HepG2 (cell line): ENCODE data around the gene FBXL13. TPM values are rescaled to one million over a fixed set of nuclear protein-coding genes. Genes with fewer than 3 reads are reported as not detected.

Experiments
- ATAC-seq: fragments of 200-7000 bp; cut with Tn5 transposase; 3 replicates; pipeline ENCODE4 v1.9.1; 2020; ENCODE audit warnings: mild to moderate bottlenecking, moderate library complexity
- BruUV-seq: library from RNA; stranded (reverse); fragments of 400-500 nt; replicated peaks from 2 replicates; lab custom pipeline; 2021; lab: Mats Ljungman, UMichigan
- CTCF ChIA-PET: fragments of 300-600 bp; formaldehyde crosslinking; extraction: SDS; loops from one replicate; lab custom pipeline; 2021; ENCODE audit warnings: low total read pairs, inconsistent platforms, low intra/inter-chr PET ratio; lab: Yijun Ruan, JAX
- POLR2A ChIA-PET: fragments of 350-600 bp; sonication (Branson Sonifier 250); formaldehyde crosslinking; loops from one replicate; lab custom pipeline; 2020; ENCODE audit warnings: antibody characterized with exemption, inconsistent platforms; lab: Yijun Ruan, JAX
- DNase-seq: peaks from one replicate; pipeline ENCODE4 v3.0.0-alpha.2; 2015; ENCODE audit warnings: low spot score
- FAIRE-seq: peaks from 3 replicates; lab custom pipeline; 2011; peaks lifted over from hg19 to GRCh38; lab: Jason Lieb, UNC
- H2AFZ ChIP-seq: one replicate; pipeline ENCODE4 v1.6.1; 2011; ENCODE audit warnings: low read length, inconsistent platforms
- H3K27ac ChIP-seq: fragments of 300-600 bp; 3 replicates; pipeline ENCODE4 v1.8.0; 2011; ENCODE audit warnings: mixed run types, mild to moderate bottlenecking, mixed read lengths, low read length, inconsistent platforms; ENCODE audit not compliant: insufficient read depth; ENCODE audit errors: extremely low read length
- H3K27me3 ChIP-seq, 2 experiments: fragments of 200-600 bp in 1 of 2; 2 replicates in 1 of 2; 3 replicates in 1 of 2; pipeline versions ENCODE4 v1.6.0 to v1.8.0; 2011; ENCODE audit warnings: low read length in 2 of 2, mild to moderate bottlenecking in 2 of 2, moderate library complexity in 2 of 2, inconsistent platforms in 1 of 2; ENCODE audit not compliant: insufficient read depth in 2 of 2, control insufficient read depth in 1 of 2
- H3K36me3 ChIP-seq, 2 experiments: fragments of 200-600 bp in 1 of 2; replicated peaks in 1 of 2; 2 replicates in 1 of 2; 3 replicates in 1 of 2; pipeline versions ENCODE4 v1.5.1 to v1.8.0; 2011; ENCODE audit warnings: low read length in 2 of 2, inconsistent platforms in 1 of 2; ENCODE audit not compliant: insufficient read depth in 2 of 2, control insufficient read depth in 1 of 2
- H3K4me1 ChIP-seq: 2 replicates; pipeline ENCODE4 v1.5.1; 2012; ENCODE audit warnings: low read length, inconsistent platforms; ENCODE audit not compliant: insufficient read depth
- H3K4me2 ChIP-seq: 2 replicates; pipeline ENCODE4 v1.6.0; 2011; ENCODE audit warnings: low read depth, low read length, inconsistent platforms
- H3K4me3 ChIP-seq, 3 experiments: fragments of 200-600 bp in 1 of 3; sonication (generic), shearing (Covaris generic) in 1 of 3; replicated peaks in 1 of 3; 2 replicates each; pipeline ENCODE4 v1.5.1; 2011 to 2016; ENCODE audit warnings: low read length in 3 of 3, inconsistent platforms in 2 of 3, low read depth in 2 of 3, mild to moderate bottlenecking in 2 of 3, control low read depth in 1 of 3, mixed read lengths in 1 of 3; ENCODE audit not compliant: insufficient read depth in 1 of 3
- H3K79me2 ChIP-seq: one replicate; pipeline ENCODE4 v1.6.1; 2011; ENCODE audit warnings: low read length, inconsistent platforms; ENCODE audit not compliant: insufficient read depth
- H3K9ac ChIP-seq: 2 replicates; pipeline ENCODE4 v1.6.0; 2011; ENCODE audit warnings: mild to moderate bottlenecking, low read depth, low read length, inconsistent platforms; ENCODE audit not compliant: insufficient read depth
- H3K9me3 ChIP-seq: 2 replicates; pipeline ENCODE4 v1.5.1; 2012; ENCODE audit warnings: mild to moderate bottlenecking, low read length
- H4K20me1 ChIP-seq: 2 replicates; pipeline ENCODE4 v1.6.0; 2011; ENCODE audit warnings: inconsistent platforms, mild to moderate bottlenecking, low read length, moderate library complexity; ENCODE audit not compliant: insufficient read depth
- ZBTB40 ChIP-seq, 2 experiments: fragments of 450-650 bp in 1 of 2; sonication (generic) in 1 of 2; formaldehyde crosslinking in 1 of 2; IDR thresholded peaks; 2 replicates each; pipeline versions ENCODE4 v1.6.1 to v1.8.0; 2016 to 2022; ENCODE audit warnings: antibody characterized with exemption in 1 of 2, mild to moderate bottlenecking in 1 of 2, missing genetic modification reagents in 1 of 2
- WGBS: methylation state at CpG from one replicate; pipeline ENCODE4 v1.1.6; 2017; ENCODE audit warnings: low lambda C conversion rate; 5-methylcytosine and 5-hydroxymethylcytosine counted together
- in situ Hi-C: cut with HindIII; loops from 2 replicates; pipeline ENCODE4 v1.10.0; 2017; ENCODE audit warnings: low pct_unique_long_range_greater_than_20kb; ENCODE audit not compliant: extremely low pct_ligation_motif_present
- intact Hi-C: fragments of 100-400 bp; cut with micrococcal nuclease; formaldehyde crosslinking; loops from one replicate; pipeline ENCODE4 v1.10.0; 2022; ENCODE audit not compliant: unreplicated experiment
- polyA plus RNA-seq, 8 experiments: library from polyadenylated mRNA; depleted of rRNA in 3 of 8; stranded (reverse) in 7 of 8; unstranded in 1 of 8; fragments of >200 nt; fragmentation: Illumina TruSeq in 4 of 8; extraction: Trizol in 4 of 8; gene quantifications; 2 replicates each; pipeline versions ENCODE4 v1.2.1 to v1.2.3, GENCODE V29; 2011 to 2016; ENCODE audit warnings: low read depth in 4 of 8, missing spikeins in 1 of 8, mixed read lengths in 1 of 8; ENCODE audit not compliant: insufficient read depth in 1 of 8
- total RNA-seq, 5 experiments: library from RNA; depleted of rRNA; stranded (reverse); fragments of >200 nt; fragmentation: Illumina TruSeq; extraction: Trizol; gene quantifications; 2 replicates each; pipeline ENCODE4 v1.2.3, GENCODE V29; 2016; ENCODE audit warnings: low read depth in 1 of 5
- TF ChIP-seq, protein P1 (sequence below): sonication (generic); formaldehyde crosslinking; IDR thresholded peaks from 2 replicates; pipeline ENCODE4 v1.5.1; 2020; ENCODE audit warnings: missing genetic modification reagents, mild to moderate bottlenecking, borderline replicate concordance

The FBXL13 gene
- total and polyA plus RNA-seq, 2 of the 13 experiments (the other 11 are each of a cell fraction or from before 2014, with no cell fraction given) = 0.24 to 0.77 TPM

- TF ChIP-seq ZBTB40 (IDR thresholded peaks at IDR 0.05) (no peak), ZBTB40 (CRISPR knock-in tag; IDR thresholded peaks at IDR 0.05) (no peak)
These were observed 130.4 kb downstream of the FBXL13 start (continued) for GRCh38 chr7:102944241-102944640.

GRCh38 chr7:102943423-102944169 is 131.0 kb downstream of the FBXL13 start:
- H3K27me3 ChIP-seq = peaks cover 0 to 1% of the 10 kb centered on the region in 2 experiments; a peak in 1 of 5 replicates
- no peaks in the 10 kb centered on the region for H3K36me3 ChIP-seq
- H3K9me3 ChIP-seq = no peaks in the 10 kb centered on the region
- H3K27ac ChIP-seq = no peak overlapping the region
- in situ Hi-C loops = no loop called here
- H3K9ac ChIP-seq = no peak overlapping the region
- no peak for FAIRE-seq
- intact Hi-C loops = no loop called here
- 67% methylated on average over 5 of the region's 5 CpGs for WGBS
- ChIA-PET POLR2A (no interaction called here), CTCF (no interaction called here)
- no peak overlapping the region for H3K4me2 ChIP-seq
- DNase-seq = no peak
- ATAC-seq = no peak
- H3K4me3 ChIP-seq = no peak overlapping the region
- no TSS peak for BruUV-seq
- no peaks in the 10 kb centered on the region for H3K4me1 ChIP-seq
- H4K20me1 ChIP-seq = no peaks in the 10 kb centered on the region
- no peak overlapping the region for H2AFZ ChIP-seq
- H3K79me2 ChIP-seq = no peaks in the 10 kb centered on the region
- TF ChIP-seq, protein P1, sequence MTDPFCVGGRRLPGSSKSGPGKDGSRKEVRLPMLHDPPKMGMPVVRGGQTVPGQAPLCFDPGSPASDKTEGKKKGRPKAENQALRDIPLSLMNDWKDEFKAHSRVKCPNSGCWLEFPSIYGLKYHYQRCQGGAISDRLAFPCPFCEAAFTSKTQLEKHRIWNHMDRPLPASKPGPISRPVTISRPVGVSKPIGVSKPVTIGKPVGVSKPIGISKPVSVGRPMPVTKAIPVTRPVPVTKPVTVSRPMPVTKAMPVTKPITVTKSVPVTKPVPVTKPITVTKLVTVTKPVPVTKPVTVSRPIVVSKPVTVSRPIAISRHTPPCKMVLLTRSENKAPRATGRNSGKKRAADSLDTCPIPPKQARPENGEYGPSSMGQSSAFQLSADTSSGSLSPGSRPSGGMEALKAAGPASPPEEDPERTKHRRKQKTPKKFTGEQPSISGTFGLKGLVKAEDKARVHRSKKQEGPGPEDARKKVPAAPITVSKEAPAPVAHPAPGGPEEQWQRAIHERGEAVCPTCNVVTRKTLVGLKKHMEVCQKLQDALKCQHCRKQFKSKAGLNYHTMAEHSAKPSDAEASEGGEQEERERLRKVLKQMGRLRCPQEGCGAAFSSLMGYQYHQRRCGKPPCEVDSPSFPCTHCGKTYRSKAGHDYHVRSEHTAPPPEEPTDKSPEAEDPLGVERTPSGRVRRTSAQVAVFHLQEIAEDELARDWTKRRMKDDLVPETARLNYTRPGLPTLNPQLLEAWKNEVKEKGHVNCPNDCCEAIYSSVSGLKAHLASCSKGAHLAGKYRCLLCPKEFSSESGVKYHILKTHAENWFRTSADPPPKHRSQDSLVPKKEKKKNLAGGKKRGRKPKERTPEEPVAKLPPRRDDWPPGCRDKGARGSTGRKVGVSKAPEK (CRISPR knock-in tag) = no peak
